CD4-positive, CD25-positive, alpha-beta regulatory T cell (primary cell): ENCODE data around the gene APOLD1. TPM values are rescaled to one million over a fixed set of nuclear protein-coding genes. Genes with fewer than 3 reads are reported as not detected.
"Not testable (repeated sequence)": the region's sequence is repeated elsewhere in the genome, so short reads cannot be mapped to it uniquely, and the experiment has no call there.

Experiments
- ATAC-seq, 2 donors: fragments of 150-1000 bp; cut with Tn5 transposase; one replicate each; pipeline ENCODE4 v1.10.0; 2021; ENCODE audit warnings: low read depth in 2 of 2, moderate number of reproducible peaks in 2 of 2, moderate library complexity in 1 of 2
- DNase-seq, 3 donors: peaks; one replicate each; pipeline versions ENCODE4 v3.0.0 to v3.0.0-alpha.2; 2012 to 2022; ENCODE audit warnings: mixed read lengths in 1 of 3
- H3K27ac ChIP-seq: one replicate; pipeline ENCODE4 v1.7.0; 2013; ENCODE audit warnings: mild to moderate bottlenecking, low read length; ENCODE audit not compliant: insufficient read depth, poor library complexity, severe bottlenecking
- H3K27me3 ChIP-seq: one replicate; pipeline ENCODE4 v1.7.0; 2013; ENCODE audit warnings: low read length; ENCODE audit not compliant: control insufficient read depth, insufficient read depth
- H3K36me3 ChIP-seq: one replicate; pipeline ENCODE4 v1.7.0; 2013; ENCODE audit warnings: mild to moderate bottlenecking, low read length, moderate library complexity; ENCODE audit not compliant: control insufficient read depth, insufficient read depth
- H3K4me1 ChIP-seq: 2 replicates; pipeline ENCODE4 v1.7.0; 2013; ENCODE audit warnings: mild to moderate bottlenecking, low read length; ENCODE audit not compliant: insufficient read depth, control insufficient read depth, poor library complexity, severe bottlenecking
- H3K4me3 ChIP-seq: one replicate; pipeline ENCODE4 v1.7.0; 2013; ENCODE audit warnings: low read depth, mild to moderate bottlenecking, low read length, moderate library complexity
- H3K9me3 ChIP-seq, 2 experiments: 1 replicate in 1 of 2; 2 replicates in 1 of 2; pipeline ENCODE4 v1.7.0; 2013; ENCODE audit warnings: low read length in 2 of 2, mild to moderate bottlenecking in 1 of 2, moderate library complexity in 1 of 2; ENCODE audit not compliant: control insufficient read depth in 2 of 2
- H3K27ac Mint-ChIP-seq, 3 donors: one replicate each; pipeline ENCODE4 v1.8.0; 2020 to 2022; ENCODE audit warnings: mild to moderate bottlenecking in 3 of 3, mixed read lengths in 3 of 3, moderate library complexity in 2 of 3
- H3K27me3 Mint-ChIP-seq: one replicate; pipeline ENCODE4 v1.8.0; 2022; ENCODE audit warnings: mild to moderate bottlenecking, mixed read lengths
- H3K36me3 Mint-ChIP-seq: one replicate; pipeline ENCODE4 v1.8.0; 2020; ENCODE audit warnings: mixed read lengths
- H3K4me1 Mint-ChIP-seq, 4 donors: one replicate each; pipeline ENCODE4 v1.8.0; 2020 to 2022; ENCODE audit warnings: mixed read lengths in 4 of 4, mild to moderate bottlenecking in 1 of 4
- H3K4me3 Mint-ChIP-seq, 4 donors: one replicate each; pipeline ENCODE4 v1.8.0; 2020 to 2022; ENCODE audit warnings: mild to moderate bottlenecking in 4 of 4, mixed read lengths in 4 of 4, moderate library complexity in 3 of 4
- H3K9me3 Mint-ChIP-seq, 7 donors: one replicate each; pipeline ENCODE4 v1.8.0; 2020 to 2022; ENCODE audit warnings: mixed read lengths in 7 of 7, mild to moderate bottlenecking in 3 of 7, moderate library complexity in 2 of 7
- polyA plus RNA-seq, 4 donors: library from polyadenylated mRNA; unstranded; fragments of 300-500 nt; fragmentation: Illumina TruSeq; gene quantifications; one replicate each; pipeline ENCODE4 v1.2.3, GENCODE V29; 2021
- total RNA-seq: library from RNA; stranded (reverse); gene quantifications from one replicate; pipeline ENCODE4 v1.2.3, GENCODE V29; 2022

The APOLD1 gene
- total and polyA plus RNA-seq, 5 donors from 2014 or later, result 1.9 to 3.9 (median 2.8) TPM

GRCh38 chr12:12796171-12796570 lies 10.7 kb downstream of the APOLD1 start:
- Histone ChIP-seq H3K9me3 (no peaks in the 10 kb centered on the region), H3K4me3 (no peak overlapping the region), H3K36me3 (no peaks in the 10 kb centered on the region), H3K27ac (no peak overlapping the region), H3K4me1 (no peaks in the 10 kb centered on the region), H3K27me3 (no peaks in the 10 kb centered on the region)
- Mint-ChIP-seq H3K36me3 (peaks cover 6% of the 10 kb centered on the region), H3K27ac (no peak overlapping the region), H3K4me3 (no peak overlapping the region), H3K27me3 (no peaks in the 10 kb centered on the region), H3K9me3 (peaks cover 0 to 4% (median 0%) of the 10 kb centered on the region in 7 donors), H3K4me1 (peaks cover 0 to 13% (median 2%) of the 10 kb centered on the region in 4 donors)
- DNase-seq (no peak), ATAC-seq (no peak)

DNA sequence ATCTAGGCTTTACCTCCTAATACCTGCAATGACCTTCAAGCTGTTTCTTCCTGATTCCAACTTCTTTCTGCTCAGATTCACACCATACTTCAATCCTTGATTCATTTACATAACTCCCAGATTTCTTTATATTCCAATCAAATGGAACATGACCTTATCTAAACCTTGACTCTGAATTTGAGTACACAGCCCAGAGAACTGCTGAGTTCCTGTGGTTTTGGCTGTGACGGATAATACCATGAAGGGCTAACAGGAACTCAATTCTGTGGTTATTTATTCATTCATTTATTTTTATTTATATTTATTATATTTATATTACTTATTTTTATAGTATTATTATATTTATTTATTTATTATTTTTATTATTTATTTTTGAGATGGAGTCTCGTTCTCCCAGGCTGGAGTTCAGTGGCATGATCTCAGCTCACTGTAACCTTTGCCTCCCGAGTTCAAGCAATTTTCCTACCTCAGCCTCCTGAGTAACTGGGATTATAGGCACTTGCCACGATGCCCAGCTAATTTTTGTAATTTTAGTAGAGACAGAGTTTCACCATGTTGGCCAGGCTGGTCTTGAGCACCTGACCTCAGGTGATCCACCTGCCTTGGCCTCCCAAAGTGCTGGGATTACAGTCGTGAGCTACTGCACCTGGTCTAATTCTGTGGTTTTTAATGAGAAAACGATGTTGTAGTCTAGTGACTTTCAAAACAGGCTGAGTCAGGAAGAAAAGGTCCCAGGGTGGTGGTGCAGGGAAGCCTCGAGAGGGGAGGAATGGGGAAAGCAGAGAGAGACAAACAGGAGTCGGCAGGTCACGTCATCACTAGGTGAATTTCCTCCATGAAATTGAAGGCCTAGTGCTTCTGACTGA lies 11.7 kb downstream of the APOLD1 start:
- Histone ChIP-seq H3K4me1 (no peaks in the 10 kb centered on the region), H3K27me3 (no peaks in the 10 kb centered on the region), H3K27ac (no peak overlapping the region), H3K36me3 (no peaks in the 10 kb centered on the region), H3K4me3 (no peak overlapping the region), H3K9me3 (no peaks in the 10 kb centered on the region)
- DNase-seq (no peak), ATAC-seq (no peak)
- H3K9me3 Mint-ChIP-seq, result peaks cover 0 to 4% (median 0%) of the 10 kb centered on the region in 7 donors
- H3K4me1 Mint-ChIP-seq, result peaks cover 2 to 20% (median 6%) of the 10 kb centered on the region in 4 donors
- H3K36me3 Mint-ChIP-seq, result peaks cover 6% of the 10 kb centered on the region
- no peaks in the 10 kb centered on the region for H3K27me3 Mint-ChIP-seq
- peak overlapping the region in 2 of 3 donors; percentile 42 to 58 for H3K27ac Mint-ChIP-seq
- H3K4me3 Mint-ChIP-seq, result no peak overlapping the region

- Mint-ChIP-seq H3K27ac (peak overlapping the region in 2 of 3 donors; percentile 8 to 58), H3K4me3 (no peak overlapping the region)
- no peak for DNase-seq
These were observed 12.3 kb downstream of the APOLD1 start for GRCh38 chr12:12797794-12798152.

DNA sequence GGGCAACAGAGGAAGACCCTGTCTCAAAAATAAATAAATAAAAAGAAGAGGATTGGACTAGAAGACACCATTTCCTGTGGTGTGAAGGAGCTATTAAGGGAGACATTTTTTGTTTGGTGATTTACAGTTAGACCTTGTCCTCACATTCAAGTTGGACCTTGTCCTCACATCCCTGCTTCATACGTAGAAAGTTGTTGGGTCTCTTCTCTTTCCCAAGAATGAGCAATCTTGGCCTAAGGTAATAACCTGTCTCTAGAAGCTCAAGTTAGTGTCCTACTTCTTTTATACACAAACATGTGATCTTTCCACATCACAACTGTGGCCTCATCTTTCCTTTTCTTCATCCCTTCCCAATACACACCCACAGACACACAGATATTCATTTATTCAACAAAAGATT lies 13.0 kb downstream of the APOLD1 start:
- ATAC-seq (no peak), DNase-seq (no peak)
- H3K36me3 Mint-ChIP-seq, result peaks cover 6% of the 10 kb centered on the region
- Histone ChIP-seq H3K9me3 (no peaks in the 10 kb centered on the region), H3K36me3 (no peaks in the 10 kb centered on the region), H3K4me1 (peaks cover 10% of the 10 kb centered on the region), H3K27me3 (no peaks in the 10 kb centered on the region), H3K4me3 (no peak overlapping the region), H3K27ac (no peak overlapping the region)
- peaks cover 0 to 4% (median 0%) of the 10 kb centered on the region in 7 donors for H3K9me3 Mint-ChIP-seq
- no peaks in the 10 kb centered on the region for H3K27me3 Mint-ChIP-seq
- peaks cover 10 to 33% (median 14%) of the 10 kb centered on the region in 4 donors for H3K4me1 Mint-ChIP-seq
- peak overlapping the region in 1 of 3 donors; percentile 58 for H3K27ac Mint-ChIP-seq
- H3K4me3 Mint-ChIP-seq, result no peak overlapping the region

More at GRCh38 chr12:12797794-12798152, 12.3 kb downstream of the APOLD1 start:
- peaks cover 6% of the 10 kb centered on the region for H3K36me3 Mint-ChIP-seq
- Histone ChIP-seq H3K27me3 (no peaks in the 10 kb centered on the region), H3K27ac (no peak overlapping the region), H3K4me1 (peaks cover 3% of the 10 kb centered on the region), H3K4me3 (no peak overlapping the region), H3K9me3 (no peaks in the 10 kb centered on the region), H3K36me3 (no peaks in the 10 kb centered on the region)
- no peak for ATAC-seq
- H3K9me3 Mint-ChIP-seq, result peaks cover 0 to 4% (median 0%) of the 10 kb centered on the region in 7 donors
- H3K4me1 Mint-ChIP-seq, result peaks cover 5 to 26% (median 9%) of the 10 kb centered on the region in 4 donors
- no peaks in the 10 kb centered on the region for H3K27me3 Mint-ChIP-seq

- Histone ChIP-seq H3K4me1 (peaks cover 19% of the 10 kb centered on the region), H3K4me3 (no peak overlapping the region), H3K9me3 (no peaks in the 10 kb centered on the region), H3K36me3 (no peaks in the 10 kb centered on the region), H3K27ac (no peak overlapping the region), H3K27me3 (no peaks in the 10 kb centered on the region)
- peaks cover 6% of the 10 kb centered on the region for H3K36me3 Mint-ChIP-seq
- peaks cover 0 to 4% (median 0%) of the 10 kb centered on the region in 7 donors for H3K9me3 Mint-ChIP-seq
- H3K27me3 Mint-ChIP-seq, result no peaks in the 10 kb centered on the region
- H3K27ac Mint-ChIP-seq, result peak overlapping the region in 1 of 3 donors; percentile 28
- no peak overlapping the region for H3K4me3 Mint-ChIP-seq
- DNase-seq (no peak), ATAC-seq (no peak)
- peaks cover 11 to 42% (median 21%) of the 10 kb centered on the region in 4 donors for H3K4me1 Mint-ChIP-seq
These were observed 13.9 kb downstream of the APOLD1 start for GRCh38 chr12:12799163-12799920.

GRCh38 chr12:12800406-12801180 lies 15.1 kb downstream of the APOLD1 start:
- peak overlapping the region in 1 of 4 donors; percentile 69 for H3K4me3 Mint-ChIP-seq
- no peaks in the 10 kb centered on the region for H3K27me3 Mint-ChIP-seq
- no peaks in the 10 kb centered on the region for H3K27me3 ChIP-seq
- peaks cover 0 to 4% (median 0%) of the 10 kb centered on the region in 7 donors for H3K9me3 Mint-ChIP-seq
- DNase-seq (no peak), ATAC-seq (no peak)
- peak overlapping the region; percentile 18 to 88 (median 87) for H3K27ac Mint-ChIP-seq
- H3K9me3 ChIP-seq, result no peaks in the 10 kb centered on the region
- H3K36me3 Mint-ChIP-seq, result peaks cover 6% of the 10 kb centered on the region
- H3K4me1 ChIP-seq, result peaks cover 20% of the 10 kb centered on the region
- no peak overlapping the region for H3K27ac ChIP-seq
- H3K4me1 Mint-ChIP-seq, result peaks cover 11 to 52% (median 27%) of the 10 kb centered on the region in 4 donors
- H3K36me3 ChIP-seq, result no peaks in the 10 kb centered on the region
- no peak overlapping the region for H3K4me3 ChIP-seq

- H3K4me1 Mint-ChIP-seq, result peaks cover 12 to 60% (median 34%) of the 10 kb centered on the region in 4 donors
- H3K27ac Mint-ChIP-seq, result peak overlapping the region in 1 of 3 donors; percentile 96
- H3K36me3 Mint-ChIP-seq, H3K4me3 ChIP-seq, H3K27me3 Mint-ChIP-seq, H3K9me3 ChIP-seq, DNase-seq, H3K36me3 ChIP-seq, ATAC-seq, H3K27me3 ChIP-seq, H3K27ac ChIP-seq, H3K9me3 Mint-ChIP-seq: not testable (repeated sequence)
- peak overlapping the region in 1 of 4 donors; percentile 78 for H3K4me3 Mint-ChIP-seq
- peaks cover 23% of the 10 kb centered on the region for H3K4me1 ChIP-seq
These were observed 16.2 kb downstream of the APOLD1 start for GRCh38 chr12:12801656-12802055.
